HG02973 (cell line): ENCODE measurements around the gene TAGLN.

Experiments
- ATAC-seq: cut with Tn5 transposase; IDR thresholded peaks from one replicate; pipeline ENCODE4 v1.9.1; 2021; ENCODE audit warnings: moderate library complexity; ENCODE audit not compliant: unreplicated experiment

The TAGLN gene

GRCh38 chr11:117229931-117230285 is 30.7 kb downstream of the TAGLN start:
- no peak for ATAC-seq

DNA sequence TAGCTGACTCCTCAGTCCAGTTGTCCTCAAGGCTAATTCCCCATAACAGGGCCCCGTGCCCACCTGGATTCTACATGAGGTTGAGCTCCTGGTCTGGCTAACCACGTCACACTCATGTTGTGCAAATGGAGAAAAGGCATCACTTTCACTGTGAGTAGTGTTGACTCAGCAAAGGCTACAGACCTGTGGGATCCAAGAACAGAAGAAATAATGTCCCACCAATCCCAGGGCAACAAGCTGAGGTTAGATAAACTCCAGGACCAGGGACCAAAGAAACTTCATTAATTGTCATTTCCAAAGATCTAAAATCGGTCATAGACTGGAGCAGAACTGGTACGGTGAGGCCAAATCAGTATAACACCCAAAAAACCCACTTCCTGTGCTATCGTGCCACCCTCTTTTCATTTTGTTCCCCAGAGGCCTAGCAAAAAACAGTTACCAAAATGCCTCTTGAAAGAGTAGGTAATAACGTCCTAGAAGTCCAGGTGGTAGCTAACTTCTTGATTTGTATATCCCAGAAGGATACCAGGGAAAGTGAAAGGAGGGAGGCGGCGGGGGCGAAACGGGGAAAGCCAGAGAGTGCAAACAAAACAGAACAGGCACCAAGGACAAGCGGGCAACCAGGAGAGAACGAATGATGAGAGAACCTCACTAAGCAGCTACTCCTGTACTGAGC is 31.3 kb downstream of the TAGLN start:
- no peak for ATAC-seq

DNA sequence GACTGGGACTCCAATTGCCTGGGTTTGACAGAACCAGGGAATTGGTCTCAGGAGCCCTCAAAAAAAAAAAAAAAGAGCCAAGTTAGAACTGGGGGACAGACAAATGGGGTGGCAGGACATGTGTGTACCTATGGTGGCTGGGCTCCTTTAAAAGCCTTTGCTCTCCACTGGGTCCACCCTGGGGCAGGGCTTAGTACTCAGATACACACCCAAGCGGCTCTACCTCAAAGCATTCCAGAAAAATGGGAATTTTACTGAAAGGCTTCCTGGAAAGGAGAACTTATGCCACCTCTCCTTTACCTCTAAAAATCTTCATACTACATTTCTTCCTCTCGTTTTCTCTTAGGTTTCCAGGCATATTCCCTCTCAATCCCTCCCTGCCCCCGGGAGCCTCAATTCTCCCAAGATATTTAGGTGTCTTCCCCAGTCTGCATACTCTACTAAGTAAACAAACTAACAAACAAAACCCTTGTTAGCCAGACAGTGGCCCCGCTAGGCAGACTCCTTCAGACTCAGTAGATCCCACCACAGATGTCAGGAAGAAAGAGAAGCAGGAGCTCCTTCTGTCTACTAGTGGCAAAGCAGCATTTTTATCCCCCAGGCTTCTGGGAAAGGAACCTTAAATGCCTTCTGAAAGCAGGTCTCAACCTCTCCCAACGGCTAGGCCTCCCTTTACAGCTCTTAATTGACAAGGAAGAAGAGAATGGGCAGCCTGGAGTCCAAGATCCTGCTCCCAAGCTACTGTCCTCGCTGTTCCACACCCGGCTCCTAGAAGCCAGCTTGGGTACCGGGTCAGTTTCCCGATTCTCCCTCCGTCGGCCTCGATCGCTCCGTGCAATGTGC is 32.0 kb downstream of the TAGLN start:
- no peak for ATAC-seq

- no peak for ATAC-seq
Measured at GRCh38 chr11:117231842-117232091, 32.6 kb downstream of the TAGLN start, which contains the start of gene PCSK7. Gene PCSK7, minus strand, starts transcription at chr11:117232073. Its CDS starts 2,229 bp downstream, at chr11:117229844.

DNA sequence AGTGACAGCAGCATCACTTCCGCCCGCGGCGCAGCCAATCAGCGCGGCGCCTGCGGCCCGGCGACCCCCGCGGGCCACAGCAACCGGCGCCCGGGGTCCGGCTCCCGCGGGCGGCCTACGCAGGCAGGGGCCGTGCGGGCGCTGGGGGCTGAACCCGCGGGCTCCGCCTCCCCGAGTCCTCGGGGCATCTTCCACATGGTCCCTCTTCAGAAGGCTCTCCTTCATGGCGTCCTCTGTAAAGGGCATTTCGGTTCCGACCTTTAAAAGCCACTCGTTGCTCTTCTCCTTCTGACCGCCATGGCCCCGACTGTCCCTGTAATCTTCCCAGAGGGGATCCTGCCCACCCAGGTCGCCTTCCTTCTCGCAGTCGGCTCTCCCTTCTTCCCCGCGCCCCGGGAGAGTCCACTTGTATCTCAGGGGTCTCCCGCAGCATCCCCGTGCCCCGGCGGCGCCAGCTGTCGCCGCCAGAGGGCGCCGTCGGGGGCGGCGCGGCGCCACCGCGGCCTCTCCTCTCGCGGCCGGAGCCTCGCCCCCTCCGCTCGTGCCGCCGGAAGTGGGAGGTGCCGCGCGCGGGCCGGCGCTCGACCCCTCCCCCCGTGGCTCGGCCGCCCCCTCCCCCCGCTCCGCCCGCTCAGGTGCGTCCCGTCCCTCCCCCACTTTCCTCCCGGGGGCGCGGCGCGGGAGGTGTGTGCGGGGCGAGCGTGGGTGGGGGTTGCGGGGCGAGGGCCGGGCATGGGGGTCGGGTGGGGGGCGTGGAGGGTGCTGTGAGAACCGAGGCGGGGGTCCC is 33.1 kb downstream of the TAGLN start, which contains the start of gene RNF214:
TSS of gene RNF214 (plus strand) at position 580 of the 787 bp plus-strand sequence. CDS start 1,602 bp downstream, outside the sequence.
- ATAC-seq: peak; percentile 61

GRCh38 chr11:117232911-117233409 is 33.8 kb downstream of the TAGLN start:
- no peak for ATAC-seq

DNA sequence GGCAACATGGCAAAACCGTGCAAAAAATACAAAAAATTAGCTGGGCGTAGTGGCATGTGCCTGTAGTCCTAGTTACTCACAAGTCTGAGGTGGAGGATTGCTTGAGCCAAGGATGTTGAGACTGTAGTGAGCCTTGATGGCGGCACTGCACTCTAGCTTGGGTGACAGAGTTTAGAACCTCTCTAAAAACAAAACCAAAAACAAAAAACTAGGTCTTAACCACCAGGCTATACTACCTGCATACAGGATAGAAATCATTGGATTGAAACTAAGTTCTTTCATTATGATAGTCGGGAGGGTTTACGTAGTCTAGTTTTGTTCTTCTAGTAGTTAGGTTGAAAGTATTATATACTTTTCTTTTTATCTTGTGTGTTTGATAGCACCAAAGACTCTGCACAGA is 39.1 kb downstream of the TAGLN start:
- ATAC-seq: no peak

DNA sequence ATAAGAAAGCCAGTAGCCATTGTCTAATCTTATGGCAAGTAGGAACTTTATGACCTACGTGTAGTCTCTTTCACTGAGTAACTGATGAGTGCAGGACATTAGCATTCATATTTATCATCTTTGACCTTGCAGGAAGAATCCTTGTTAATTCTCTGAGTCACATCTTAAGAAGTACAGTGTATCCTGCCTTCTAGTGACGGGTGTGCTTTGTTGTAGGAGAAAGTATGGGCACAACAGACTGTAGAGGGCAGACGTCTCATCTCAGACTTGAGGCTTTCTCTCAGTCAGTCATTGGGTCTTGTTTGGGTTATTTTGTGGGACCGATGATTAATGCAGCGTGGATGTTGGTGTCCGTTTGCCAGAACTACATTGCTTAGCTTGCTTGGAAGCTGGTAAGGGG is 40.1 kb downstream of the TAGLN start:
- ATAC-seq: no peak

DNA sequence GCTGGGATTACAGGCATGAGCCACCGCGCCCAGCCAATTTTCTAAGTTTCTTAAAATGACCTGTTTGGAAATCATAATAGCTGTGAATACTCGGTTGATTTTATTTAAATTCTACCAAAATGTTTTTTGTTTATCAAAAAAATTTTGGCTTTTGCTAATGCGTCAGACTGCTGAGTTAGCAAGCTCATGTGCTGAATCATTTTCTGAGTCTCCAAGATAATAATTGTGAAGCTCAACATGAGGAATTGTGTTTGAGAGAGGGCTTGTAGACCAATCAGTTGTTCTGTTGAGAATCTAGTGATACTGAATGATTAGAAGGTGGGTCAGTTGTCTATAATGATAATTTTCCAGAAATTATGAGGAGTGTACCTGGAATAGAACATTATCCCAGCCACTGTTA is 49.2 kb downstream of the TAGLN start:
- ATAC-seq: no peak

- no peak for ATAC-seq
Measured at GRCh38 chr11:117249571-117249970, 50.4 kb downstream of the TAGLN start.

DNA sequence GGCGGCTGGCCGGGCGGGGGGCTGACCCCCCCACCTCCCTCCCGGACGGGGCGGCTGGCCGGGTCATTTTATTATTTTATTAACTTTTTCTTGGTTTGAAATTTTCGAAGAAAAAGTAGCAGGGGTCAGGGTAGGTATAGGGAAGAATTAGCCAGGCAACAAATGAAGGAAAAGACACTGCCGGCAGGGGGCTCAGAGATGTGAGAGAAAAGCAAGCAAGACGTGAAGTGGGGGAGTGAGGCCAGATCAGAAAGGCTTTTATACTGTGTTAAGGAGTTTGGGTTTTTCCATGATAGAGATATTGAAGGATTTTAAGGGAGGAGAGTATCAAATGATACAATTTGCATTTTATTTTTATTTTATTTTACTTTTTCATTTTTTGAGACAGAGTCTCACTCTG is 52.3 kb downstream of the TAGLN start:
- ATAC-seq: no peak

DNA sequence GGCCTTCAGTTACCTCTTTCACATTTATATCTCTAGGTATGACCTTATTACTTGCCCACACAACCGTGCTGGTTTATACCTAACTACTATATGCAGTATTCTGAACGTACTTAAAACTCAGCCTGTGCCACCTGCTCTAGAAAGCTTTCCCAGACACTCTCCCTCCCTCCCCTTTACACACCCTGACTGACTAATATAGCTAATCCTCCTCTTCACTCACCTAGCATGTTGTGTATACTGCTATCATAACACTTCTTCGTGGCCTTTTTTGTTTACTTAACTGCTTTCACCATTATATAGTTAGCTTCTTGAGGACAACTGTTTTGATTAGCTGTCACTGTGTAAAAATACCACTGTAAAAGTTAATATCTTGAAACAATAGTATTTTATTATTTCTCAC is 56.8 kb downstream of the TAGLN start:
- ATAC-seq: no peak

GRCh38 chr11:117256573-117256972 is 57.4 kb downstream of the TAGLN start:
- ATAC-seq: no peak
